GM12891 (cell line): ENCODE measurements around the gene PRR19.

Experiments used
- POLR2A ChIP-seq: IDR thresholded peaks from 2 replicates; pipeline ENCODE4 v1.6.1; 2011; ENCODE audit warnings: low read depth, low read length, control low read depth
- POLR2AphosphoS5 ChIP-seq: IDR thresholded peaks from 2 replicates; pipeline ENCODE4 v1.6.1; 2011; ENCODE audit warnings: low read depth, low read length, control low read depth
- TAF1 ChIP-seq: IDR thresholded peaks from 2 replicates; pipeline ENCODE4 v1.6.1; 2011; ENCODE audit warnings: low read depth, low read length, control low read depth

DNA sequence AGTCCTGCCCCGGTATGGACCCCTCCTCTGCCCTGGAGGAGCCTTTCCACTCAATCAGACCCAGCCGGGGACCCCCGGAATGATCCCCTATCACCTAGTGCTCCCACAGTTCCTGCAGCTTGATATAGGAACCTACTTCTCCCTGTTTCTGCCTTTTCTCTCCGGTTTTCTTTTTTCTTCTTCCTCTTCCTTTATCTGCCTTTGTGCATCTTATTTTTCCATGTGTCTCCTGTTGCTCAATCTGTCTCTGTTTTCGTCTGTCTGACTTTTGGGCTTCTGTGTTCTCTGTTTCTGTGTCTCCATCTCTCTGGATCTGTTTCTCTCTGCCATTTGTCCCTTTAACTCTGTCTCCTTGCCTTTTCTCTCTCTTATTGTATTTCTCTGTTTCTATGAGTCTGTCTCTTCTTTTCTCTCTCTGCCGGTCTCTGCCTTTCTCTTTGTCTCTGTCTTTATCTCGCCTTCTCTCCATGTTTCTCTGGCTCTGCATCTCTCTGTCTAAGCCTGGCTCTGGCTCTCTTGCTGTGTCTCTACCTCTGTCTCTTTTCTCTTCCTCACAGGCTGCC, 33.5 kb downstream of the PRR19 start:
- TF ChIP-seq POLR2A (no peak), TAF1 (no peak), POLR2AphosphoS5 (no peak)
